NCI-H82 treated with DMSO at 0.1 percent for 48 hours (cell line): Measurements from ENCODE around the gene MKLN1.
"Not testable (repeated sequence)": the region's sequence is repeated elsewhere in the genome, so short reads cannot be mapped to it uniquely, and the experiment has no call there.

Experiments used
- DNase-seq: peaks from one replicate; lab custom pipeline; 2025; ENCODE audit not compliant: unreplicated experiment; lab: John Stamatoyannopoulos, UW

The MKLN1 gene

DNA sequence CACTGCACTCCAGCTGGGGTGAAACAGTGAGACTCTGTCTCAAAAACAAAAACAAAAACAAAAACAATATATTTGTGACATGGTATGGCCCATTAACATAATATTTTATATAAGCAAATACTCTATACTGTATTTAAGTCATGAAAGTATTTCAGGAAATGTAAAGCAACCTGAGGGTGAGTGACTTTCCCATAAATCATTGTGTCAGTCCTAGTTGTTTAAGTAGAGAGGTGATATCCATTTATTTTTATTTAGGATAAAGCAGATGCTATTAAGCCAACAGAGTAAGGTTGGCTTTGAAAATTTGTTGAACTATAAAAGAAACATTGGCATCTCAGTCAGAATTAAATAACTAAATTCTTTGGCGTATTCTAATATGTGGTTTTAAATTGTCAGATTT lies 60.5 kb downstream of the MKLN1 start:
- no peak for DNase-seq

DNA sequence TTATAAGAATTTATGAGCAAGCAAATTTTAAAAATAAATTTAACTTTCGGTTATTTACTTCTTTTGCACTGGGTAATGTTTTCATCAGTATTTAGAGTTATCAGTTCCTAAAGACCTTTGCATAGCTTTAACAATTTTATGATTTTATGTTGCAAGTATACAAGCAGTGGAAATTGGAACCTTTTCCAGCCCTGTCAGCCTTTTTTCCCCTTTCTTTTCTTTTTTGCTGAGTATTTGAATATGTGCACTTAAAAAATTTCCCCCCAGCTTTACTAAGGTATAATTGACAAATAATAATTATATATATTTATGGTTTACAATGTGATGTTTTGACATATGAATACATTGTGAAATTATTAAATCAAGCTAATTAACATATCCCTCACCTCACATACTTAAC lies 62.6 kb downstream of the MKLN1 start:
- no peak for DNase-seq

GRCh38 chr7:131391145-131391544 lies 63.5 kb downstream of the MKLN1 start:
- no peak for DNase-seq

DNA sequence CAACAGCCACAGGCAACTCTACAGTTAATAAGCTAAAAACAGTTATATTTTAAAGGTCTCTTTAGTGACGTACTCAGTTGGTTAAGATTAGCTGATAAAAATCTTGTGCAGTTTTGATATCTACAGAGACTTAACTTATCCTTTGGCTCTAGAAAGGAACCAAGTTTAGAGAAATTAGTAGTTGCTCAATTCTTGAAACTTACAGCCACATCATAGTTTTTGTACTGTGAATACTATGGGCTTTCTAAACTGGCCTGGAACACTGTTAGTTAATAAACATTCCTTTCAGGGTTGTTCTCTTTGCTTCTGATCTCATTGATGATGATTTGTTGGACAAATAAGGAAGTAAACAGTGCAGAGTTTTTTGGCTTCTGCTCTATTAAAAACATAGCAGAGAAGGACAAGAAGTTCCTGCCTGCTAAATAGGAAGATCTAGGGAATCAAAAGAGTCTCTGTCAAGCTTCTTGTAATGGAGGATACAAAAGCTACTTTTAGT lies 73.1 kb downstream of the MKLN1 start:
- no peak for DNase-seq

GRCh38 chr7:131401194-131401593 lies 73.5 kb downstream of the MKLN1 start:
- no peak for DNase-seq

GRCh38 chr7:131403322-131403721 lies 75.6 kb downstream of the MKLN1 start:
- DNase-seq, result no peak

- no peak for DNase-seq
These were observed 76.7 kb downstream of the MKLN1 start for GRCh38 chr7:131404226-131404911.

GRCh38 chr7:131409129-131409766 lies 81.6 kb downstream of the MKLN1 start:
- DNase-seq, result no peak

GRCh38 chr7:131412031-131412430 lies 84.4 kb downstream of the MKLN1 start:
- no peak for DNase-seq

DNA sequence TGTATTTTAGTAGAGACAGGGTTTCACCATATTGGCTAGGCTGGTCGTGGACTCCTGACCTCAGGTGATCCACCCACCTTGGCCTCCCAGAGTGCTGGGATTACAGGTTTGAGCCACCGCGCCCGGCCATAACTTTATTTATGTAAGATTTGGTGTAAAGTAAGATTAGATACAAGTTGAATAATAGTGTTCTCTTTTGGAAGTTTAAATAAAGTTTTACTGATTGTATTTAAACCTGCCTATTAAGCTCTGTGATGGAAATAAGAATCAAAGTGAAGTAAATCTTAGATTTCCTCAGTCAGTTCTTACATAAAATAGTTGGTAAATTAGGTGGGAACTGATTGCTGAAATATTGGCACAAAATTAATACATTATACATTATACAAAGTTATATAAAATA lies 86.0 kb downstream of the MKLN1 start:
- no peak for DNase-seq

DNA sequence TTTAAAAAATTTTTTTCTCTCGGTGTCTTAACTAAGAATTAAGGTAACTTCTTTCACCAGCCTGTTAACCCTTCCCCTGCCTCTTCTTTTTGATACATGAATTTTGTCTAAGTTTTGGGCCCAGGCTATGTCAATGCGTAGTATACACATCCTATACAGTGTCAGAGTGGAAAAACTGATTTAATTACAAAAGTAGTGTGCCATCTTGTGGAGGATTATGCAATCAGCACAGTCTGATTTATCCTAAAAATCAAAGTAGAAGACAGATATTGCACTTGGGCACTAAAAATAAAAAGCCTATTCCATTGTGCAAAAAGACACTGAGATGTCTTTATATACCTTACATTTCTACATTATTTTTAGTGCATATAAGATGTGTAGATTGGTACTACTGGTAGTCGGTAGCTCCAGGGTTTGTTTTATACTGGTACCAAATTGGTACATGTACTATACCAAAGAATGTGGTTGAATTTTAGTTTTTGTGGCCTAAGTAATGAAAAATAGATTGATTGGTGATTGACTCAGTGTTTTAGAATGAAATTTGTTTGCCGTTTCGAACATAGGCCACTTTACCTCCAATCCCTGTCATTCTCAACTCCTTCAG lies 96.6 kb downstream of the MKLN1 start:
- peak; percentile 31 for DNase-seq

GRCh38 chr7:131425992-131426391 lies 98.3 kb downstream of the MKLN1 start:
- no peak for DNase-seq

DNA sequence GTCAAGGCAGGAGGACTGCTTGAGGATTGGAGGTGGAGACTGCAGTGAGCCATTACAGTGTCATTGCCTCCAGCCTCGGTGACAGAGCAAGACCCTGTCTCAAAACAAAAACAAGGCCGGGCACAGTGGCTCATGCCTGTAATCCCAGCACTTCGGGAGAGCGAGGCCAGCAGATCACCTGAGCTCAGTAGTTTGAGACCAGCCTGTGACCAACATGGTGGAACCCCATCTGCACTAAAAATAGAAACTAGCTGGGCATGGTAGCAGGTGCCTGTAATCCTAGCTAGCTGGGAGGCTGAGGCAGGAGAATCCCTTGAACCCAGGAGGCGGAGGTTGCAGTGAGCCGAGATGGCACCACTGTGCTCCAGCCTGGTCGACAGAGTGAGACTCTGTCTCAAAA lies 103.2 kb downstream of the MKLN1 start:
- DNase-seq, result not testable (repeated sequence)

- no peak for DNase-seq
These were observed 103.6 kb downstream of the MKLN1 start for GRCh38 chr7:131431289-131431688.

GRCh38 chr7:131431756-131432155 lies 104.1 kb downstream of the MKLN1 start:
- no peak for DNase-seq

DNA sequence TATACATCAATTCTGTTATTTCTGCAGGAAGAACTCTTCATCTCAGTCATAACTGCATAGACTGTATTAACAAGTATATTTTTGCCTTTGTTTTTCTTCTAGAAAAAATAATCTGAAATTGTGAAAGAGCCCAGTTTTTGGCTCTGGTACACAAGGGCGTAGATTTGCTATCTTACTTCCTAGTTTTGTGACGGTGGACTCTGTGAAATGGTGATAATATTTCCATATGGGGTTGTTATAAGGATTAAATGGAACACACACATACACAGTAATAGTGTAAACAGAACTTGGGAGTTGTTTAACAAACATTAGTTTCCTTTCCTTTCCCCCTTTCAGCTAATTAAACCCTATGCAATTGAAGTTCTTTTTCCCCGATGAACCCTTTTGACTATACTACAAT lies 108.7 kb downstream of the MKLN1 start:
- DNase-seq, result no peak

DNA sequence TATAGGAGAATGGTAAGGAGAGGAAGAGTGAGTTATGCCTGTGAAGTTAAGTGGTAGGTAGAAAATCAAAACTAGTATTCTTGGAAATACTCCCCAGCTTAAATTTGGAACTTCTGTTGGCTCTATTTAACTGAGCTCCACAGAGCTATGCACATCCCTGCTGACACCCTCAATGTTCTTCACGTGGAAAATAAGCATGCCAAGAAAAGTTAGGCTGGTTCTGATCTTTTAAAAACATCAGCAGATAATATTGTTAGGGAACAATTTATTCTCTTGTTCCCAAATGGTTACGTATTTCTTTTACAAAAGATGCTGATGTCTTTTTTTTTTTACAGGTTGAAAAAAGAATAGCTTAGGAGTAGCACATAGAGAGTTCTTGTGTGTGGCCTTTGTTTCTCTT lies 111.3 kb downstream of the MKLN1 start:
- no peak for DNase-seq

DNA sequence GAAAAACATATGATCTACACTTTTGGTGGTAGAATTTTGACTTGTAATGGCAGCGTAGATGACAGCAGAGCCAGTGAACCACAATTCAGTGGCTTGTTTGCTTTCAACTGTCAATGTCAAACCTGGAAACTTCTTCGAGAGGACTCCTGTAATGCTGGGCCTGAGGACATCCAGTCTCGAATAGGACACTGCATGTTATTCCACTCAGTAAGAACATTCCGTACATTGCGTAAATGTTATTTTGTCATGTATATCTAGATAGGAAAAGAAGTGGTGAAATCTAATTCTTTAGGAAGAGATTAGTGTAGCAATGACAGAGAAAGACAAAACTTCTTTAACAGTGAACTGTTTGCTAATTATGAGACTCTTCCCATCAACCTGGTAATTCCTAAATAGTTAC lies 115.8 kb downstream of the MKLN1 start:
- DNase-seq, result no peak

DNA sequence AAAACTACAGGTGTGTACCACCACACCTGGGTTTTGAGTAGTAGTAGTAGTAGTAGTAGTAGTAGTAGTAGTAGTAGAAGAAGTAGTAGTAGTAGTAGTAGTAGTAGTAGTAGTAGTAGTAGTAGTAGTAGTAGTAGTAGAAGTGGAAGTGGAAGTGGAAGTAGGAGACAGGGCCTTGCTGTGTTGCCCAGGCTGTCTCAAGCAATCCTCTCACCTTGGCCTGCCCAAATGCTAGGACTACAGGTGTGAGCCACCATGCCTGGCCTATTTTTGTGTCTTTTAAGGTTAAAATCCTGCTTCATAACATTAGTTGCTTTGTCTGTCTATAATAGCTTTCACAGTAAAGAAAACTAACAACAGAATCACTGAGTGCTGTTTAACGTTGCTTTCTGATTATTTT lies 117.0 kb downstream of the MKLN1 start:
- no peak for DNase-seq

DNA sequence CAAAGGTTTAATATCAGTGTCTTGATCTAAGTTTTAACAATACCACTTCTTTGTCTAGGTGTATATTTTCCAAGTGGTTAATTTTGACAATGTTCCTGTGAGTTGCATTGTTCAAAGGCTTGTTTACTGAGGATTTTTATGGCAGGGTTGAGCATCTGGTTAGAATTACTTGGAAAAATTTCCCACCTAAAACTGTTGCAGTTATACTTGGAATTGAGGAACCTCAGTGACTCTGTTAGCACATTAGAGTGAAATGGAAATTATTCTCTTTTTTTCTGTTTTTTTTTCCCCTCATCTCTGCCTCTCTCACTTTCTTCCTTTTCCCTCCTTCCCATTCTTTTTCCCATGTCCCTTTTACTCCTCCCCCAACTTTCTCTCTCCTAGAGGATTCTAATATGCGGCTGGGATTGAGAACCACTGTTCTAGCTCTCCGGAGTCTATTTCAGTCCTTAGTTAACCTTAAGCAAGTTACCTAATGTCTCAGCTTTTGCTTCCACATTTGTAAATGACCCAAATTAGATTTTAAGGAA lies 121.8 kb downstream of the MKLN1 start:
- DNase-seq, result no peak

DNA sequence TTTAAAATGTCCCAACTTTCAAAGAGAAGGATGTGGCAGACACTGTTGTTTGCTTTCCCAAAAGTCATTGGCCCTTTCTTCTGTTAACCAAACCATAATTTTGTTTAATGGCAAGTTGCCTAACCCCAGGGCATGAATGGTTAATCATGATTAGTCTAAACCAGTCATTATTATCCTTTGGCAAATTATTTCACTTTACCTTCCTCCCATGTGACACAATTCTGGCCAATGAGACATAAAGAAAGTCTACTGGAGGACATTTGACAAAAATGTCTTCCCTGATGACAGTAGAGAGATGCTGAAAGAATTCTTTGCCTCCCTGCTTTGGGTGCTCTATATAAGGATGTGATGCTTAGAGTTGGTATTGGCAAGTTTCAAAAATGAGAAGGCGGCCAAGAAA lies 126.8 kb downstream of the MKLN1 start:
- no peak for DNase-seq

DNA sequence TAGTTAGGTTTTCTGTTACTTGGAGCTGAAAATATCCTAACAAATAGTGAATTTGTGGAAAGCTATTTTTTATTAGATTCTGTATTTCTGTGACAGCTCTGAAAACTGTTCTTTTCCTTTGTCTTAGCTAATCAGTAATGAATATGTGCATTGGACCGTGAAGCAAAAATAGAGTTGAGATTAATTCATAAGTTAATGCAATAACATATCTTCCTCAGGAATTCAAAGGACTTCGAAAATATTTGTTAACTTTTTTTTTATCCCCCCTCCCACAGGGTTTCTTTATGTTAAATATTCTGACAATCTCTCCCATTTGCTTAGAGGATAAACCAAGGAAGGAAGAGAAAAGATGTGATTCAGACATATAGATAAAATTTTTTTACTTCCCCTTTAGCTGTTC lies 127.3 kb downstream of the MKLN1 start:
- DNase-seq, result no peak
